IMR-90 (cell line): ENCODE data around the gene TOP2A. TPM values are rescaled to one million over a fixed set of nuclear protein-coding genes. Genes with fewer than 3 reads are reported as not detected.

Experiments used
- ATAC-seq: fragments of 200-7000 bp; cut with Tn5 transposase; 2 replicates; pipeline ENCODE4 v1.9.1; 2020; ENCODE audit warnings: low read depth, mild to moderate bottlenecking, moderate library complexity
- BruUV-seq: library from RNA; stranded (reverse); fragments of 400-500 nt; replicated peaks from 2 replicates; lab custom pipeline; 2021; lab: Mats Ljungman, UMichigan
- CTCF ChIA-PET: fragments of 300-600 bp; formaldehyde crosslinking; extraction: SDS; loops from one replicate; lab custom pipeline; 2021; ENCODE audit warnings: antibody characterized with exemption; lab: Yijun Ruan, JAX
- POLR2A ChIA-PET: fragments of 300-600 bp; sonication (Branson Sonifier 250); formaldehyde crosslinking; loops from one replicate; lab custom pipeline; 2022; ENCODE audit warnings: antibody characterized with exemption; ENCODE audit not compliant: unreplicated experiment; lab: Charles Lee
- DNase-seq: peaks from one replicate; pipeline ENCODE4 v3.0.0; 2013
- H2AFZ ChIP-seq: replicated peaks from 2 replicates; pipeline ENCODE3; 2013; ENCODE audit warnings: low read length, mild to moderate bottlenecking; ENCODE audit not compliant: poor library complexity
- H2AK5ac ChIP-seq: 2 replicates; pipeline ENCODE4 v1.6.1; 2013; ENCODE audit warnings: low read depth, low read length, inconsistent platforms
- H2AK9ac ChIP-seq: replicated peaks from 2 replicates; pipeline ENCODE3; 2013; ENCODE audit warnings: mild to moderate bottlenecking, low read depth, low read length, moderate library complexity; ENCODE audit not compliant: poor library complexity
- H2BK120ac ChIP-seq: 2 replicates; pipeline ENCODE4 v1.6.1; 2013; ENCODE audit warnings: low read depth, low read length, inconsistent platforms
- H2BK15ac ChIP-seq: 3 replicates; pipeline ENCODE4 v1.6.1; 2013; ENCODE audit warnings: low read depth, low read length, inconsistent platforms
- H2BK20ac ChIP-seq: 2 replicates; pipeline ENCODE4 v1.6.1; 2013; ENCODE audit warnings: low read depth, mild to moderate bottlenecking, inconsistent platforms, low read length, moderate library complexity
- H2BK5ac ChIP-seq: 2 replicates; pipeline ENCODE4 v1.6.1; 2013; ENCODE audit warnings: mild to moderate bottlenecking, low read depth, low read length, inconsistent platforms; ENCODE audit not compliant: poor library complexity, severe bottlenecking
- H3K14ac ChIP-seq: replicated peaks from 2 replicates; pipeline ENCODE4 v1.6.1; 2013; ENCODE audit warnings: low read depth, low read length, inconsistent platforms
- H3K18ac ChIP-seq: 2 replicates; pipeline ENCODE4 v1.6.1; 2013; ENCODE audit warnings: low read depth, low read length, control low read depth
- H3K23ac ChIP-seq: 2 replicates; pipeline ENCODE4 v1.6.1; 2013; ENCODE audit warnings: low read depth, low read length, inconsistent platforms
- H3K27ac ChIP-seq: 2 replicates; pipeline ENCODE4 v1.5.1; 2013; ENCODE audit warnings: mild to moderate bottlenecking, control low read depth, low read length; ENCODE audit not compliant: insufficient read depth
- H3K27me3 ChIP-seq: 2 replicates; pipeline ENCODE4 v1.6.1; 2013; ENCODE audit warnings: low read length; ENCODE audit not compliant: control insufficient read depth, insufficient read depth
- H3K36me3 ChIP-seq: 2 replicates; pipeline ENCODE4 v1.6.1; 2013; ENCODE audit warnings: low read length, mixed read lengths; ENCODE audit not compliant: control insufficient read depth, insufficient read depth
- H3K4ac ChIP-seq: 2 replicates; pipeline ENCODE4 v1.6.1; 2013; ENCODE audit warnings: low read depth, low read length, inconsistent platforms
- H3K4me1 ChIP-seq: 2 replicates; pipeline ENCODE4 v1.6.1; 2013; ENCODE audit warnings: low read length, mixed read lengths; ENCODE audit not compliant: control insufficient read depth, insufficient read depth
- H3K4me2 ChIP-seq: 2 replicates; pipeline ENCODE4 v1.6.1; 2013; ENCODE audit warnings: low read depth, mild to moderate bottlenecking, control low read depth, low read length, moderate library complexity
- H3K4me3 ChIP-seq: 2 replicates; pipeline ENCODE4 v1.5.1; 2013; ENCODE audit warnings: low read depth, mild to moderate bottlenecking, control low read depth, low read length, moderate library complexity; ENCODE audit not compliant: insufficient read depth
- H3K56ac ChIP-seq: 2 replicates; pipeline ENCODE4 v1.6.1; 2013; ENCODE audit warnings: low read length, inconsistent platforms; ENCODE audit not compliant: insufficient read depth; ENCODE audit errors: extremely low read depth
- H3K79me1 ChIP-seq, 2 experiments: 2 replicates each; pipeline ENCODE4 v1.6.1; 2013; ENCODE audit warnings: low read length in 2 of 2, inconsistent platforms in 1 of 2, low read depth in 1 of 2
- H3K9ac ChIP-seq: 2 replicates; pipeline ENCODE4 v1.6.1; 2013; ENCODE audit warnings: low read depth, low read length, control low read depth
- H3K9me1 ChIP-seq: 2 replicates; pipeline ENCODE4 v1.6.1; 2013; ENCODE audit warnings: low read length, inconsistent platforms; ENCODE audit not compliant: insufficient read depth
- H3K9me3 ChIP-seq: 2 replicates; pipeline ENCODE4 v1.6.1; 2013; ENCODE audit warnings: low read length; ENCODE audit not compliant: control insufficient read depth, insufficient read depth
- H4K20me1 ChIP-seq: 2 replicates; pipeline ENCODE4 v1.6.1; 2013; ENCODE audit warnings: low read length, inconsistent platforms; ENCODE audit not compliant: insufficient read depth
- H4K5ac ChIP-seq: 2 replicates; pipeline ENCODE4 v1.6.1; 2013; ENCODE audit warnings: mild to moderate bottlenecking, low read depth, low read length, control low read depth
- H4K8ac ChIP-seq, 2 experiments: 2 replicates each; pipeline ENCODE4 v1.6.1; 2013; ENCODE audit warnings: low read depth in 2 of 2, low read length in 2 of 2, control low read depth in 1 of 2, inconsistent platforms in 1 of 2
- H4K91ac ChIP-seq: 2 replicates; pipeline ENCODE4 v1.6.1; 2013; ENCODE audit warnings: low read depth, low read length, inconsistent platforms; ENCODE audit not compliant: insufficient read depth
- CEBPB ChIP-seq: IDR thresholded peaks from 2 replicates; pipeline ENCODE4 v1.6.1; 2012; ENCODE audit warnings: low read depth, low read length, improper control_type of control experiment
- CTCF ChIP-seq: conservative IDR thresholded peaks from 2 replicates; pipeline ENCODE4 v1.5.1; 2012; ENCODE audit warnings: mild to moderate bottlenecking, low read depth, low read length, improper control_type of control experiment
- FOS ChIP-seq: fragments of 150-350 bp; IDR thresholded peaks from 2 replicates; pipeline ENCODE4 v1.6.1; 2016; ENCODE audit warnings: low read depth, low read length
- MAZ ChIP-seq: IDR thresholded peaks from 2 replicates; pipeline ENCODE4 v1.6.1; 2012; ENCODE audit warnings: low read depth, mild to moderate bottlenecking, low read length, improper control_type of control experiment, moderate library complexity, borderline replicate concordance
- POLR2A ChIP-seq: IDR thresholded peaks from 2 replicates; pipeline ENCODE4 v1.6.1; 2012; ENCODE audit warnings: mild to moderate bottlenecking, low read depth, low read length
- RAD21 ChIP-seq: IDR thresholded peaks from 2 replicates; pipeline ENCODE4 v1.6.1; 2012; ENCODE audit warnings: low read length, improper control_type of control experiment
- RCOR1 ChIP-seq: IDR thresholded peaks from 2 replicates; pipeline ENCODE4 v1.6.1; 2012; ENCODE audit warnings: mild to moderate bottlenecking, low read length, improper control_type of control experiment; ENCODE audit not compliant: insufficient replicate concordance
- SMC3 ChIP-seq: fragments of 150-350 bp; IDR thresholded peaks from 2 replicates; pipeline ENCODE4 v1.6.1; 2016; ENCODE audit warnings: low read depth, mild to moderate bottlenecking, antibody characterized with exemption, low read length, moderate library complexity
- WGBS, 2 experiments: methylation state at CpG; one replicate each; pipeline versions ENCODE4 v1.1.5 to v1.1.7; 2013; ENCODE audit warnings: missing lambda C conversion rate in 2 of 2; ENCODE audit not compliant: insufficient read length in 1 of 2; ENCODE audit errors: extremely low coverage in 2 of 2; 5-methylcytosine and 5-hydroxymethylcytosine counted together
- dilution Hi-C: fragments of 300-500 bp; cut with HindIII; formaldehyde crosslinking; loops from one replicate; pipeline ENCODE4 v1.14.3; 2018; ENCODE audit warnings: low sequenced_read_pairs; ENCODE audit not compliant: unreplicated experiment
- in situ Hi-C: fragments of 300-500 bp; cut with MboI; formaldehyde crosslinking; loops from 3 replicates; pipeline ENCODE4 v1.14.3; 2019; ENCODE audit warnings: low sequenced_read_pairs, inconsistent platforms, mixed read lengths
- intact Hi-C: fragments of 100-400 bp; cut with micrococcal nuclease; formaldehyde crosslinking; loops from 2 replicates; pipeline ENCODE4 v1.10.0; 2022
- polyA plus RNA-seq, 3 experiments: library from polyadenylated mRNA; depleted of rRNA; stranded (reverse); fragments of >200 nt; gene quantifications; 2 replicates each; pipeline ENCODE4 v1.2.3, GENCODE V29; 2012; ENCODE audit warnings: low replicate concordance in 1 of 3
- total RNA-seq: library from RNA; depleted of rRNA; stranded (reverse); fragments of >200 nt; gene quantifications from 2 replicates; pipeline ENCODE4 v1.2.3, GENCODE V29; 2012

TOP2A gene
- total and polyA plus RNA-seq, 2 of the 4 experiments (the other 2 are of a cell fraction) = 43.4 to 68.5 TPM

- ATAC-seq (no peak), DNase-seq (no peak)
- intact Hi-C loops = no loop called here
- Histone ChIP-seq H3K9me1 (no peaks in the 10 kb centered on the region), H2BK120ac (no peak overlapping the region), H3K36me3 (no peaks in the 10 kb centered on the region), H3K23ac (no peak overlapping the region), H3K79me1 (no peaks in the 10 kb centered on the region), H3K4me1 (no peaks in the 10 kb centered on the region), H2BK5ac (no peak overlapping the region), H3K27me3 (no peaks in the 10 kb centered on the region), H2BK20ac (no peak overlapping the region), H3K4ac (no peak overlapping the region), H2BK15ac (no peak overlapping the region), H3K9me3 (0 out of 2 replicates have a peak, but pooled peaks cover 2% of the 10 kb centered on the region), H4K5ac (no peak overlapping the region), H3K18ac (no peak overlapping the region), H2AFZ (no peak overlapping the region), H4K91ac (no peak overlapping the region), H3K9ac (no peak overlapping the region), H4K20me1 (no peaks in the 10 kb centered on the region), H3K56ac (no peak overlapping the region), H2AK9ac (no peak overlapping the region), H2AK5ac (no peak overlapping the region), H4K8ac (no peak overlapping the region), H3K4me2 (no peak overlapping the region), H3K4me3 (no peak overlapping the region), H3K27ac (no peak overlapping the region), H3K14ac (no peak overlapping the region)
- no CpG with 5 or more reads among the region's 14 CpGs for WGBS, 2 experiments
- TF ChIP-seq MAZ (no peak), RAD21 (no peak), CEBPB (no peak), CTCF (no peak), FOS (no peak), POLR2A (no peak), SMC3 (no peak), RCOR1 (no peak)
- ChIA-PET CTCF (no interaction called here), POLR2A (no interaction called here)
- BruUV-seq = no TSS peak
- in situ Hi-C loops = loop anchor here (25.0 kb wide), 2 partner anchors 412 to 1287 kb away; partner anchors contain the start of genes KRT27 and KRT28
- dilution Hi-C loops = no loop called here
These were observed 42.7 kb downstream of the TOP2A start for GRCh38 chr17:40374821-40375498.
